Occipital lobe (tissue), 3 donors: ENCODE data around the gene HSP90AB1. TPM values are rescaled to one million over a fixed set of nuclear protein-coding genes. Genes with fewer than 3 reads are reported as not detected.

Source experiments
- DNase-seq: peaks from one replicate; lab custom pipeline; 2025; lab: John Stamatoyannopoulos, UW
- small RNA-seq: library from RNA; depleted of rRNA; stranded (forward); fragments of <200 nt; gene quantifications from one replicate; pipeline ENCODE3, GENCODE V24; 2014
- total RNA-seq: library from RNA; depleted of rRNA; stranded (reverse); fragments of >200 nt; gene quantifications from one replicate; pipeline ENCODE4 v1.2.3, GENCODE V29; 2014

Gene HSP90AB1
- total RNA-seq, 1 donor from 2014 or later, result 440 TPM

DNA sequence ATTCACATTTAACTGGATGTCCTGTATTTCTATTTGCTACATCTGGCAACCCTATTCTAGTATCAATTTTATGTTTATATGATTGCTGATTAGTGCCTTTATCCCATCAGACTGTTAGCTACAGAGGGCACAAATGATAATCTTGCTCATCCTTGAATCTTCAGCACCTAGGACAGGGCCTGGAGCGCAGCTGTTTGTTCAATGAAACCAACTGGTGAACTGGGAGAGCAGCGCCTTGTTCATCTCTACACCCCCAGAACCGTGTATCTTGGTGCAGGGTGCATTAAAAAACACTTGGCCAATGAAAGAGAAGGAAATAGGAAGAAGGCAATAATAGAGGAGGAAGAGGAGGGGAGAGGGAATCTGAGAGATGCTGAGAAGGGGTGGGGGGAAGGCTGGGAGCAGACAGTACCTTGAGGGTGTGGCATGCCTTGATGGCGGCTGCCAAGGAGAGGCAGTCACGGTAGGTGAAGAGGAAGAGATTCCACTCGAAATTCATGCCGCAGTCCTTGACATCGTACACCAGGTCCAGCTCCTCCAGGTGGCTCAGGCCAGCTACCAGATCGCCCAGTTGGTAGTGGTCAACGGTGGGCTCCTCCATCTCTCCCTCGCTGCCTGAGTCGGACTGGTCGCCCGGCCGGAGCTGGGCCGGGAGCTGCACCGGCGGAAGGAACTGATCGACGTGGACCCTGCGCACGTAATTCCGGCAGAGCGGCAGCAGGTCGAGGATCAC lies 38.8 kb downstream of the HSP90AB1 start:
- DNase-seq, result no peak

GRCh38 chr6:44286285-44286565 lies 39.3 kb downstream of the HSP90AB1 start:
- no peak for DNase-seq

DNA sequence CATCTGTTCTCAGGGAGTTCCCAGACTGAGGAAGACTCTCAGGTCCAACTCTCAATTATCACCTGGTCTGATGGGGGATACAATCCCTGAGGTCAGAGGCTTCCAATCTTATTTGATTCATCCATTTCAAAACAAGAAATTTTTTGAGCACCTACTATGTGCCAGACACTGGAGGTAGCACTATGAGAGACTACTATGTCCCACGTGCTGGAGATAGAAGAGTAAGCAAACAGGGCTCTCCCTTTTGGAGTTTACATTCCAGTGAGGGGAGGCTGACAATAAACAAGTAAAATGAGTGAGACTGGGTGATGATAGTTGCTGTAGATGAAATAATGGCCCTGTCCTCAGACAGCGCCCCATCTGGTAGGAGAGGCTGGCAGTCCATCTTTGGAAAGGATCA lies 39.8 kb downstream of the HSP90AB1 start:
- DNase-seq, result no peak

DNA sequence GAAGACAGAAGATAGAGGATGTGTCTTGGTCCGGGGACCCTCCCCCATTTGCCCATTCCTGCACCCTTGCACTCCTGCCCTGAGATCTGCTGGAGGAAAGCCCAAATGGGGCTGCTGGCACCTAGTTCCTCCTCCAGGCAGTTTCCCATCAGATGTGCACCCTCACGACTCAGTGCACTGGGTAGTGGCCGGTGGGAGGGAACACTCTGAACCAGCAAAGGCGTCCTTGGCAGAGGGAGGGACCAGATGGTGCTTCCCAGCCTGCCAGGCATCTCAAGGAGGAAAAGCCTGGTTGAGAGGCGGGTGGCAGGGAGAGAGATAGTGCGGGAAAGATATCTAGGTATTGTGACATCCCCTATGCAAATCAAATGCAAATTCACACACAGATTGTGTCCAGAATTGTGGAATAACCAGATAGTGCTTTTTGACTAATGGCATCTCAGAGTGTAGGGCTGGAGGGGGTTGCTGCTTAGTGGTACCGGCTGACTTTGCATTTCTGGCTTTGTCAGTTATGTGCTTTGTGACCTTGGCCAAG lies 42.9 kb downstream of the HSP90AB1 start:
- peak; percentile 71 for DNase-seq

- no peak for DNase-seq
These were observed 44.9 kb downstream of the HSP90AB1 start for GRCh38 chr6:44291841-44292240.

DNA sequence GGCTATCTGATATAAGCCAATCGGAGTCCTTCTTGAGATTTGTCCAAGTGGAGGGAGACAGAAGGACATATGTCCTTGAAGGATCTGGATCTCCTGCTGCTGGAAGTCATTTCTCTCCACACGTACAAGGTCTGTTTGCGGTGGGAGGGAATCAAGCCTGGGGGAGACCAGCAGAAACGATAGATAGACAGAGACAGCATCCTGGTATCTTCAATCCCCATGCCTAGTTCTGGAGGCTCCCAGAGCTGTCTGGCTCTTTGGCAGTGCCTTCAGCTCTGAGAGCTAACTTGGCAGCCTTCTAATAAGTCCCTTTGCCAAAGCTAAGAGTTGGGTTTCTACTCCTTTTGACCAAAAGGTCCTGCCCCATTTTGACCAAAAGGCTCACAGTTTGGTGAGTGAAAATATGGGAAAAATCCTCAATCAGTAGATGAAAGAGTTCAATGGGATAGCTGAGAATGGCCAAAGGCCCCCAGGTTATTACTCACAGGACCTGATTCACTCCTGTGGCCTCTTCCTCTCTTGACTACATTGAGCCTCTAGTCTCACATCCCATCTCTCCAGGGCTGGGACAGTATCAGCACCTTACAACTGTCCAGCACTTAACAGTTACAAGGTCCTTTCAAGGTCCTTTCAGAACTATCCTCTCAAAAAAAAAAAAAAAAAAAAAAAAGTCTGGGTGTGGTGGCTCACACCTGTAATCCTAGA lies 45.9 kb downstream of the HSP90AB1 start:
- DNase-seq, result no peak

DNA sequence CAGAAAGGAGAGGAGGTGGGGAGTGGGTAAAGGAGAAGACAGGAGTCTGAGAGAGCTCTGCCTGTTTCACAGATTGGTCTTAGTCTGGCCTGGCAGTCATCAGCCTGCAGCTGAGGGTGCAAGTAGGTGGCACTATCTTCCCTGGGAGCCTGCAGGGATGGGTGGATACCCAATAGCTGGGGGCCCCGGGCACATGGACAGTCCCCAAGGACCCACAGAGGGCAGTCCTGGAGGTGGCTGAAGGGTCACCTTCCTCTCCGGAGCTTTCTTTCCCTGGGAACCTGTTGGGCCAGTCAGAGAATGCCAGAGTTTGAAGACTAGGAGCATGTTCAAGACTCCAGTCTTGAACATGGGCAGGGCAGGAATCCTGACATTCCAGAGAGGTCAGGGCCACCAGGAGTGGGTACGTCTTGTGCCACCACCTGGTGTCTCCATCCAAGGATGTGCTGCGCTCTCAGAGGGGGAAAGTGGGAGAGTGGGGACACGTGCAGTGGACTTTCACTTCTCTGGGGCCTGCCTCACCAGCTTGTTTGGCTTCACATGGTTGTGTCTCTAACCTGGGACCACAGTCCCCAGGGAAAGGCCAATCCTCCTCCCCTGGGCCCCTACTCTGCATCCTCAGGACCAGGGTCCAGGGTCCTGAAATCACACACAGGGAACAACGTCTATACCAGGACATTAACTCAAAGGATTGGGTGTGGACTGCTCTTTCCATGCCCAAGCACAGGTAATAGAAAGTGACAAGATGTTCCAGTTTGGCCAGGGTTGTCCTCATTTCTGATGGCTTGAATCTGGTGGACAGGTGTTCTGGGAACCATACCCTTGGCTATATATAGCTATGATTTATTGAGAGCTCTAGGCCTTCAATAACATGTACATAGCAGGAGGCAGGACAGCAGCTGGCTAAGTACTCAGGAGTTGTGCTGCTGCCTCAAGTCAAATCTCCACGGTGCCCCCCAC lies 48.2 kb downstream of the HSP90AB1 start:
- no peak for DNase-seq

GRCh38 chr6:44297063-44298038 lies 50.5 kb downstream of the HSP90AB1 start:
- peak; percentile 48 for DNase-seq

GRCh38 chr6:44298055-44298803 lies 51.3 kb downstream of the HSP90AB1 start:
- DNase-seq, result no peak

DNA sequence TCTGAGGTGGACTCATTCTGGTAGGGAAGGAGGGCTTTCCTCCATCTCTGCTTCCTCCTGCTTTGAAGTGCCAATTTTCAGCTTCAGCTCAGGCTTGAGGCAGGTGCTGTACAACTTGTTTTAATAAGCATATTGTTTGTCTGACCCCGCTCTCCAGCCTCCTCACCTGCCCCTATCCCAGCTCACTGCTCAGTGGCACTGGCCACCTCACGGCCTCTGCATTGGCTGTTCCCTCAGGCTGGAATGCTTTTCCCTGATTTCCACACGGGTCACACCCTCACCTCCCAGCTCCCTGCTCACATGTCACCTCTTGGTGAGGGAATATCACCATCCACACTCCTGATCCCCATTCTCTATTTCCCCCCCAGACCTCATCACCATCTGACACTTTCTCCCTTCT lies 52.0 kb downstream of the HSP90AB1 start:
- DNase-seq, result no peak

DNA sequence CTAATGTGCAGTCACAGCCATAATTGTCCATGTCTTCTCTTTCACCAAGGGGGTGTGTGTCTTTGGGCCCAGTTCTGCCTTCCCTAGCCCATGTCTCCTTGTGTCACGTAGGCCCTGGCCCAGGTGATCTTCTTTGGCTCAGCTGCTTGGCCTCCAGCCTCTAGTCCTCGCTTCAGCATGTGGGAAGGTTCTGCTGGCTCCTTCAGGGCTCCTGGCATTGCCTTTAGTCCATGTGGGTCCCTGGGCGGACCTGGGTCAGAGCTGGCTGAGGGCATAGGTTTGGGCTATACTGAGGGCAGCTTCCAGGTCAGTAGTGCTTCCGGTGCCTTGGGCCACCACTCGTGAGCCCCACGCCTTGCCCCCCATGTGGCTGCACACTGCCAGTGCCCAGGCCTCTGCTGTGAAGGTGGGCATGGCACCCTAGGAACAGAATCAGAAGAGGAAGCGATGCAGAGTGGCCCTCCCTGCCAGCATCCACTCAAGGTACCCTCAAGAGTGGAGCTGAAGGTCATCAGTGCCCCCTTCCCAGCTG lies 53.5 kb downstream of the HSP90AB1 start:
- no peak for DNase-seq

GRCh38 chr6:44301106-44301505 lies 54.2 kb downstream of the HSP90AB1 start:
- no peak for DNase-seq

GRCh38 chr6:44301782-44302564 lies 55.1 kb downstream of the HSP90AB1 start:
- DNase-seq, result no peak

GRCh38 chr6:44302856-44303255 lies 56.0 kb downstream of the HSP90AB1 start:
- no peak for DNase-seq

Small RNA genes lying within 50 kb of the gene (small RNA-seq; reads per million reads assigned to genes)
- gene RN7SL811P, result not detected

Other genes starting within 250 kb of the HSP90AB1 start
- gene MRPL14, start 119.6 kb upstream of the HSP90AB1 start, total RNA-seq, result 34.6 TPM
- 41.3 TPM for gene TMEM63B, start 119.5 kb upstream of the HSP90AB1 start, total RNA-seq
- not detected for gene CAPN11, start 88.3 kb upstream of the HSP90AB1 start, total RNA-seq
- not detected for gene MYMX, start 30.2 kb upstream of the HSP90AB1 start, total RNA-seq
- 5.5 TPM for gene SLC29A1, start 23.5 kb upstream of the HSP90AB1 start, total RNA-seq
- 33.1 TPM for gene SLC35B2, start 10.4 kb downstream of the HSP90AB1 start, total RNA-seq
- 7.8 TPM for gene NFKBIE, start 18.4 kb downstream of the HSP90AB1 start, total RNA-seq
- 53.5 TPM for gene TMEM151B, start 23.3 kb downstream of the HSP90AB1 start, total RNA-seq
- gene AARS2, start 66.2 kb downstream of the HSP90AB1 start, total RNA-seq, result 14.5 TPM
- gene SPATS1, start 95.5 kb downstream of the HSP90AB1 start, total RNA-seq, result 0.62 TPM
- 55.7 TPM for gene CDC5L, start 140.6 kb downstream of the HSP90AB1 start, total RNA-seq